SK-N-SH treated with all-trans-retinoic acid at 6 μM for 48 hours (cell line): ENCODE results near the gene GRK4.

Experiments
- ATAC-seq: fragments of 200-7000 bp; cut with Tn5 transposase; 3 replicates; pipeline ENCODE4 v1.9.1; 2020; ENCODE audit warnings: mild to moderate bottlenecking, moderate library complexity
- ARNTL ChIP-seq: fragments of 450-650 bp; formaldehyde crosslinking; IDR thresholded peaks from 2 replicates; pipeline ENCODE4 v1.5.0; 2020; ENCODE audit warnings: low read depth, mild to moderate bottlenecking, moderate library complexity, borderline replicate concordance
- BACH2 ChIP-seq: fragments of 250-450 bp; sonication (Bioruptor Pico); IDR thresholded peaks from 2 replicates; pipeline ENCODE4 v1.9.0; 2021; ENCODE audit warnings: mild to moderate bottlenecking, borderline replicate concordance
- CSDC2 ChIP-seq: fragments of 250-450 bp; sonication (Bioruptor Pico); IDR thresholded peaks from 2 replicates; pipeline ENCODE4 v1.5.0; 2020; ENCODE audit warnings: mild to moderate bottlenecking, moderate library complexity
- ESRRG ChIP-seq: fragments of 250-450 bp; sonication (Bioruptor Pico); IDR thresholded peaks from 2 replicates; pipeline ENCODE4 v1.6.1; 2021; ENCODE audit warnings: mild to moderate bottlenecking
- GLIS3 ChIP-seq: fragments of 250-450 bp; sonication (Bioruptor Pico); IDR thresholded peaks from 2 replicates; pipeline ENCODE4 v1.5.0; 2020; ENCODE audit warnings: mild to moderate bottlenecking, moderate library complexity
- ISL1 ChIP-seq: fragments of 250-450 bp; sonication (Bioruptor Pico); IDR thresholded peaks from 2 replicates; pipeline ENCODE4 v2.1.2; 2022; ENCODE audit warnings: mild to moderate bottlenecking, moderate library complexity
- OSR1 ChIP-seq: fragments of 250-450 bp; sonication (Bioruptor Pico); IDR thresholded peaks from 2 replicates; pipeline ENCODE4 v1.8.0; 2022; ENCODE audit warnings: moderate library complexity, mild to moderate bottlenecking, inconsistent platforms
- PPARA ChIP-seq: fragments of 250-450 bp; sonication (Bioruptor Pico); IDR thresholded peaks from 2 replicates; pipeline ENCODE4 v1.5.0; 2020; ENCODE audit warnings: mild to moderate bottlenecking, borderline replicate concordance
- SNAI2 ChIP-seq: fragments of 250-450 bp; sonication (Bioruptor Pico); IDR thresholded peaks from 2 replicates; pipeline ENCODE4 v1.5.0; 2020; ENCODE audit warnings: mild to moderate bottlenecking, moderate library complexity
- TCF4 ChIP-seq: fragments of 250-450 bp; sonication (Bioruptor Pico); IDR thresholded peaks from 2 replicates; pipeline ENCODE4 v1.8.0; 2021; ENCODE audit warnings: mild to moderate bottlenecking, moderate library complexity, borderline replicate concordance
- ZC3H10 ChIP-seq: fragments of 250-450 bp; sonication (Bioruptor Pico); IDR thresholded peaks from 2 replicates; pipeline ENCODE4 v1.5.1; 2021; ENCODE audit warnings: mild to moderate bottlenecking, moderate library complexity
- ZFP3 ChIP-seq: fragments of 250-450 bp; sonication (Bioruptor Pico); IDR thresholded peaks from 2 replicates; pipeline ENCODE4 v1.5.0; 2020; ENCODE audit warnings: mild to moderate bottlenecking, moderate library complexity
- ZFP30 ChIP-seq: fragments of 450-650 bp; formaldehyde crosslinking; IDR thresholded peaks from 2 replicates; pipeline ENCODE4 v1.5.0; 2022; ENCODE audit warnings: mild to moderate bottlenecking, moderate library complexity
- ZNF70 ChIP-seq: fragments of 450-650 bp; formaldehyde crosslinking; IDR thresholded peaks from 2 replicates; pipeline ENCODE4 v1.5.0; 2020; ENCODE audit warnings: mild to moderate bottlenecking, moderate library complexity
- ZNF8 ChIP-seq: fragments of 450-650 bp; formaldehyde crosslinking; IDR thresholded peaks from 2 replicates; pipeline ENCODE4 v1.5.0; 2020; ENCODE audit warnings: mild to moderate bottlenecking, moderate library complexity
- TF ChIP-seq, protein P1 (sequence below): fragments of 250-450 bp; sonication (Bioruptor Pico); IDR thresholded peaks from 2 replicates; pipeline ENCODE4 v1.5.1; 2020; ENCODE audit warnings: low read depth, mild to moderate bottlenecking, moderate library complexity
- TF ChIP-seq, protein P2 (sequence below): fragments of 250-450 bp; sonication (Bioruptor Pico); IDR thresholded peaks from 2 replicates; pipeline ENCODE4 v1.5.0; 2020; ENCODE audit warnings: mild to moderate bottlenecking, moderate library complexity
- TF ChIP-seq, protein P3 (sequence below): fragments of 250-450 bp; sonication (Bioruptor Pico); IDR thresholded peaks from 2 replicates; pipeline ENCODE4 v1.8.0; 2021; ENCODE audit warnings: low read depth, mild to moderate bottlenecking, moderate library complexity, borderline replicate concordance
- TF ChIP-seq, protein P4 (sequence below): fragments of 250-450 bp; sonication (Bioruptor Pico); IDR thresholded peaks from 2 replicates; pipeline ENCODE4 v1.8.0; 2020; ENCODE audit warnings: mild to moderate bottlenecking, moderate library complexity, borderline replicate concordance

Gene GRK4

DNA sequence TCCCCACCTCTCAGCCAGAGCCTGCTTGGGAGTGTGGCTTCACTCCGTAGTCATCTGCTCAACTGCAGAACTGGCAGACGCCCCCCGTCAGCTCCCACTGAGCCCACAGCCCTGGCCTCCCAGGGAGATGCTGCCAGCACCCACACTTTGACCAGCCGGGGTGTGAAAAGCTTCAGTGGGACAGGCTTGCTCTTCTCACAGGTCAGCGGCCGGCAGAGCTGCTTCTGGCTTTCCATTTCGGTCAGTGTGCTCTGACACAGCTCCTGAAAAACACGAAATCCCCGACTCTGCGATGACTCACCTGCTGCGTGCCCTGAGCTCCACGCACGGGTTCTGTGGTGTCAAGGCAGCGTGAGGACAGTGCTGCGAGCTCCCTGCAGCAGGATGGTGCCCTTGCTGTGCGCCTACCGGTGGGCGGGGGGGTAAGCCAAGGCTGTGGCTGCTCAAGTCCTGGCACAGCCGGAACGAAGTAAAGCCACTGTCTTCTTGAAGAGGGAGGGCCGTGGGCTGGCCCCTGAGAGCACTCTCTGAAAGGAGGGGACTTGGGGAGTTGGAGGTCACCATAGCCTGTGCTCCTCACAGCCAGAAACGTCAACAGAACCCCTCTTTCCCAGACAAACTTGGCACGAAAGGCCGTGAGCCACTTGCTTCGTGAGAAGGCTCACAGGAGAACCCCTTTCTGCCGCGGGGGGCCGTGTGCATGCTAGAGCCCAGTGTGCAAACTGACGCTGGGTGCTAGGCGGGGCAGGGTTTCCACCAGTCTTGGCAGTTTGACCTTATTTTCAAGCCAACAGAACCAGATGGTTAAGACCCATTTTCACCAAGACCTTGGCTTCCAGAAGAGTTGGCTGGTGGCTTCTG is 23.8 kb upstream of the GRK4 start:
- ATAC-seq, result no peak
- TF ChIP-seq ZFP3 (CRISPR knock-in tag) (no peak), GLIS3 (no peak), OSR1 (CRISPR knock-in tag) (no peak), TCF4 (CRISPR knock-in tag) (no peak), ZFP30 (CRISPR knock-in tag) (no peak), ARNTL (no peak), ESRRG (CRISPR knock-in tag) (no peak), ISL1 (CRISPR knock-in tag) (no peak), ZC3H10 (CRISPR knock-in tag) (no peak), PPARA (no peak), ZNF8 (CRISPR knock-in tag) (no peak), CSDC2 (CRISPR knock-in tag) (no peak)
- TF ChIP-seq, protein P1, sequence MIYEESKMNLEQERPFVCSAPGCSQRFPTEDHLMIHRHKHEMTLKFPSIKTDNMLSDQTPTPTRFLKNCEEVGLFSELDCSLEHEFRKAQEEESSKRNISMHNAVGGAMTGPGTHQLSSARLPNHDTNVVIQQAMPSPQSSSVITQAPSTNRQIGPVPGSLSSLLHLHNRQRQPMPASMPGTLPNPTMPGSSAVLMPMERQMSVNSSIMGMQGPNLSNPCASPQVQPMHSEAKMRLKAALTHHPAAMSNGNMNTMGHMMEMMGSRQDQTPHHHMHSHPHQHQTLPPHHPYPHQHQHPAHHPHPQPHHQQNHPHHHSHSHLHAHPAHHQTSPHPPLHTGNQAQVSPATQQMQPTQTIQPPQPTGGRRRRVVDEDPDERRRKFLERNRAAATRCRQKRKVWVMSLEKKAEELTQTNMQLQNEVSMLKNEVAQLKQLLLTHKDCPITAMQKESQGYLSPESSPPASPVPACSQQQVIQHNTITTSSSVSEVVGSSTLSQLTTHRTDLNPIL (CRISPR knock-in tag), result no peak
- TF ChIP-seq, protein P2, sequence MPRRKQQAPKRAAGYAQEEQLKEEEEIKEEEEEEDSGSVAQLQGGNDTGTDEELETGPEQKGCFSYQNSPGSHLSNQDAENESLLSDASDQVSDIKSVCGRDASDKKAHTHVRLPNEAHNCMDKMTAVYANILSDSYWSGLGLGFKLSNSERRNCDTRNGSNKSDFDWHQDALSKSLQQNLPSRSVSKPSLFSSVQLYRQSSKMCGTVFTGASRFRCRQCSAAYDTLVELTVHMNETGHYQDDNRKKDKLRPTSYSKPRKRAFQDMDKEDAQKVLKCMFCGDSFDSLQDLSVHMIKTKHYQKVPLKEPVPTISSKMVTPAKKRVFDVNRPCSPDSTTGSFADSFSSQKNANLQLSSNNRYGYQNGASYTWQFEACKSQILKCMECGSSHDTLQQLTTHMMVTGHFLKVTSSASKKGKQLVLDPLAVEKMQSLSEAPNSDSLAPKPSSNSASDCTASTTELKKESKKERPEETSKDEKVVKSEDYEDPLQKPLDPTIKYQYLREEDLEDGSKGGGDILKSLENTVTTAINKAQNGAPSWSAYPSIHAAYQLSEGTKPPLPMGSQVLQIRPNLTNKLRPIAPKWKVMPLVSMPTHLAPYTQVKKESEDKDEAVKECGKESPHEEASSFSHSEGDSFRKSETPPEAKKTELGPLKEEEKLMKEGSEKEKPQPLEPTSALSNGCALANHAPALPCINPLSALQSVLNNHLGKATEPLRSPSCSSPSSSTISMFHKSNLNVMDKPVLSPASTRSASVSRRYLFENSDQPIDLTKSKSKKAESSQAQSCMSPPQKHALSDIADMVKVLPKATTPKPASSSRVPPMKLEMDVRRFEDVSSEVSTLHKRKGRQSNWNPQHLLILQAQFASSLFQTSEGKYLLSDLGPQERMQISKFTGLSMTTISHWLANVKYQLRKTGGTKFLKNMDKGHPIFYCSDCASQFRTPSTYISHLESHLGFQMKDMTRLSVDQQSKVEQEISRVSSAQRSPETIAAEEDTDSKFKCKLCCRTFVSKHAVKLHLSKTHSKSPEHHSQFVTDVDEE (CRISPR knock-in tag), result no peak
- TF ChIP-seq, protein P3, sequence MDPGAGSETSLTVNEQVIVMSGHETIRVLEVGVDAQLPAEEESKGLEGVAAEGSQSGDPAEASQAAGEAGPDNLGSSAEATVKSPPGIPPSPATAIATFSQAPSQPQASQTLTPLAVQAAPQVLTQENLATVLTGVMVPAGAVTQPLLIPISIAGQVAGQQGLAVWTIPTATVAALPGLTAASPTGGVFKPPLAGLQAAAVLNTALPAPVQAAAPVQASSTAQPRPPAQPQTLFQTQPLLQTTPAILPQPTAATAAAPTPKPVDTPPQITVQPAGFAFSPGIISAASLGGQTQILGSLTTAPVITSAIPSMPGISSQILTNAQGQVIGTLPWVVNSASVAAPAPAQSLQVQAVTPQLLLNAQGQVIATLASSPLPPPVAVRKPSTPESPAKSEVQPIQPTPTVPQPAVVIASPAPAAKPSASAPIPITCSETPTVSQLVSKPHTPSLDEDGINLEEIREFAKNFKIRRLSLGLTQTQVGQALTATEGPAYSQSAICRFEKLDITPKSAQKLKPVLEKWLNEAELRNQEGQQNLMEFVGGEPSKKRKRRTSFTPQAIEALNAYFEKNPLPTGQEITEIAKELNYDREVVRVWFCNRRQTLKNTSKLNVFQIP (CRISPR knock-in tag), result no peak
- TF ChIP-seq, protein P4, sequence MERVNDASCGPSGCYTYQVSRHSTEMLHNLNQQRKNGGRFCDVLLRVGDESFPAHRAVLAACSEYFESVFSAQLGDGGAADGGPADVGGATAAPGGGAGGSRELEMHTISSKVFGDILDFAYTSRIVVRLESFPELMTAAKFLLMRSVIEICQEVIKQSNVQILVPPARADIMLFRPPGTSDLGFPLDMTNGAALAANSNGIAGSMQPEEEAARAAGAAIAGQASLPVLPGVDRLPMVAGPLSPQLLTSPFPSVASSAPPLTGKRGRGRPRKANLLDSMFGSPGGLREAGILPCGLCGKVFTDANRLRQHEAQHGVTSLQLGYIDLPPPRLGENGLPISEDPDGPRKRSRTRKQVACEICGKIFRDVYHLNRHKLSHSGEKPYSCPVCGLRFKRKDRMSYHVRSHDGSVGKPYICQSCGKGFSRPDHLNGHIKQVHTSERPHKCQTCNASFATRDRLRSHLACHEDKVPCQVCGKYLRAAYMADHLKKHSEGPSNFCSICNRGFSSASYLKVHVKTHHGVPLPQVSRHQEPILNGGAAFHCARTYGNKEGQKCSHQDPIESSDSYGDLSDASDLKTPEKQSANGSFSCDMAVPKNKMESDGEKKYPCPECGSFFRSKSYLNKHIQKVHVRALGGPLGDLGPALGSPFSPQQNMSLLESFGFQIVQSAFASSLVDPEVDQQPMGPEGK (CRISPR knock-in tag), result no peak
- TF ChIP-seq, all 23 proteins: peak for 0

DNA sequence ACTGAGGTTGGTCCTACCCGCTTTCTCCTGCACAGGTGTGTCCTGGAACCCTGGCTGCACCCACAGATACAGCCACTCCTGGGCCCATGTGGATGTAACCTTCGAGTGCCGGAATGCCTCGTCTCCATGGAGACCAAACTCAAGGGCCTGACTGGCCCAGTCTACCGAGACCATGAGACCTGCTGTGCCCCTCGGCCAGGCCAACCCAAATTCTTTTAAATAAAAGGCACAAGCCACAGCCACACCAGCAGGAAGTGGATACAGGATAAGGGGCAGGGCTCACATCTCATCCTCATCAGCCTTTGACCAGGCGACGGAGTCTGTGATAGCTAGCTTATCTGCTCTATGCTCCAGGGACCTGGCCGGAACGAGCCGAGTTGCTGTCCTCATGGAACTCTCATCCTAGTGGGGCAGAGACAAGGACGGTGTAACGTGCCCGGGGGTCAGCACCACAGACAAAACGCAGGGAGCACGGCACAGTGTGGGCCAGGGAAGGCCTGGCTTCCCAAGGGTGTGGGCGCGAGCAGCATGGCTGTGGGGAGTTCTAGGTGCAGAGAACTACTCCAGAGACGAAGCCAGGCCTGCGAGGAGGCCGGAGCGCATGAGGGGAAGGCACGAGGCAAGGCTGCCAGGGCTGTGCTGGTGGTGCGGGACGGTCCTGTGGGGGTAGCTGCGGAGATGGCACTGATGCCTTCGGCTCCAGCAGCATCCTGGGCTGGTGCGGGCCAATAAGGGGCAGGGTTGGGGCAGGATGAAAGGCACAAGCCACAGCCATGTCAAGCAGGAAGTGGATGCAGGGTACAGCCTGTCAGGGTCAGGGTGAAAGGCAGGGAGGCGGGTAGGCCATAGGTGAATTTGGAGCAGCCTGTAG is 22.9 kb upstream of the GRK4 start:
- TF ChIP-seq ZFP3 (CRISPR knock-in tag) (no peak), BACH2 (CRISPR knock-in tag) (no peak), ARNTL (no peak), ZNF70 (no peak), SNAI2 (CRISPR knock-in tag) (no peak)
- TF ChIP-seq, protein P3 (CRISPR knock-in tag), result no peak
- TF ChIP-seq, all 23 proteins: peak for 0
- no peak for ATAC-seq
